Neural cell (in vitro differentiated cells): ENCODE data around the gene ADAT1.

Experiments used
- EZH2 ChIP-seq: fragments of 200-600, 300-800 bp; shearing (Covaris generic), sonication (generic); IDR thresholded peaks from 2 replicates; pipeline ENCODE4 v1.6.1; 2014; ENCODE audit warnings: antibody characterized with exemption, low read length, borderline replicate concordance, mild to moderate bottlenecking; ENCODE audit not compliant: insufficient read depth, poor library complexity, severe bottlenecking
- REST ChIP-seq: IDR thresholded peaks from 2 replicates; pipeline ENCODE4 v1.6.1; 2012; ENCODE audit warnings: borderline replicate concordance

GRCh38 chr16:75628351-75628750, 5.3 kb upstream of the ADAT1 start:
- TF ChIP-seq EZH2 (no peak), REST (no peak)
